GM12875 (cell line): Measurements from ENCODE around the gene MRPS9.

Experiments used
- H3K4me3 ChIP-seq: one replicate; pipeline ENCODE4 v1.5.1; 2011; ENCODE audit warnings: low read depth, low read length, control low read depth
- CTCF ChIP-seq: IDR thresholded peaks from 2 replicates; pipeline ENCODE4 v1.5.1; 2011; ENCODE audit warnings: low read depth, mild to moderate bottlenecking, control low read depth, inconsistent platforms, low read length, moderate library complexity, borderline replicate concordance; ENCODE audit not compliant: insufficient read depth

MRPS9 gene

DNA sequence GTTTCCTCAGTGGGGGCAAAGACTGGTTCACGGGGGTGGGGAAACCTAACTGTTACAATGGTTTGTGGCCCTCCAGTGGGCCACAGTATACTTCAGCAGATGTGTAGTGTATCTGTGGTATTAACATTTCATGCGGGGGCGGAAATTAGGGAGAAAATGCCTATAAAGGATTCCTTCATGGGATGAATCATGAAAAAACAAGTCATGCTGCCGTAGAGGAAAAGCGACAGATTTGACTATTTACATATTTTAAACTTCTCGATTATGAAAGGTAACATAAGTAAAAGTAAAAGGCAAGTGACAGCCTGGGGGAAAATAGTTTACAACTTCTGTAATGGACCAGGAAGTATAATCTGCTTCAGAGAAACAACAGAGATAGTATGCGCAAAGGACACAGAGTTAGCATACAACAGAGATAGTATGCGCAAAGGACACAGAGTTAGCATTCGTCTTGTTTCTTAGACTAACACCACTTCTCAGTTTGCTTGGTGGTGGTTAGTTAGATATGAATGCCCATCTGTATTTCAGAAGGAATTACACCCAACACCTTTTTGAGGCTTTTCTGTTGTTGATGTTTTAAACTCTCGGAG lies 41.1 kb downstream of the MRPS9 start:
- no peak for TF ChIP-seq CTCF

DNA sequence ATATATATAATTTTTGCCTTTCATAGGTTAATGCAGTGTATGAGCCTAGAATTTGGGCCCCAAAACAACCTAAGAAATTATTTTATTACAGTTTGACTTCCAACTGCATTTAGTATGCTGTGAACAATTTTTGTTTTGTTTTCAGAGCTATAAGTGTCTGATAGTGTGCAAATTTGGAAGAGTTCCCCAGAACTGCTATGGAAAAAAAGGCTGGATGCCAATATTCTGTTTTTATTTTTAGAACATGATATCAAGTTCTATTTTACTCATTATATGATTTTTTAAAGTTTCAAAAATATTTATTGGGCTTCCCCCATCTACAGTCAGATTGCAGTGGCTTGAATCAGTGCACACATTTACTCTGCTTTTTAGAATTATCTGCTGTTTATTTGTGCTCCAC lies 42.6 kb downstream of the MRPS9 start:
- no peak overlapping the region for H3K4me3 ChIP-seq
- TF ChIP-seq CTCF = no peak

More for the DNA sequence above, 41.1 kb downstream of the MRPS9 start:
- no peak overlapping the region for H3K4me3 ChIP-seq

DNA sequence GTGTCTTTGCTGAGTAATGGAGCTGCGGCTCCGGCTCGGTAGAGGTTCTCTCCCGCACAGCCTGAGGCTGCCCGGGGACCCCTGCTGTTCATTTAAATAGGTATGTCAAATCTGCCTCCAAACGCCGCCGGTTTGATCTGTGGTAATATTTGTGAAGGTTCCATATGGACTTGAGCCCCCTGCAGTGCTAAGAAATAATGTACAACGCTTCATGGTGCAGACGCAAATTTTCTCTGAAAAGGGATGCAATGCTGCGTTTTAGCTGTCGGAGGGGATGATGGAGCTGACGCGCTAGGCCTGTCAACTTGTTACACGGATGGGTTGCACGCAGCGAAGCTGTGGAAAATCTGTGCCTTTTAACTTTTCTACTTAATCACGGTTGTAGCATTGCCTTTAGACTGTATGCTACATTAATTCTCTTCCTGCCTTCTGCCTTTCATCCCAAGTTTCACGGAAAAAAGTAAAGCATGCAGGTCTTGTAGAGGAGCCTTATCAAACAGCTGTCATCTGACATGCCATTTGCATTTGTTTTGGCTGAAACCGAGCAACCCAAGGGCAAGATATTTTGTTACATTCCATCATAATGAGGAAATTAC lies 43.2 kb downstream of the MRPS9 start:
- TF ChIP-seq CTCF = no peak
- H3K4me3 ChIP-seq = no peak overlapping the region

- TF ChIP-seq CTCF = no peak
- no peak overlapping the region for H3K4me3 ChIP-seq
Observed at GRCh38 chr2:105082107-105082506, 44.2 kb downstream of the MRPS9 start.

GRCh38 chr2:105085525-105085924 lies 47.7 kb downstream of the MRPS9 start:
- no peak for TF ChIP-seq CTCF
- no peak overlapping the region for H3K4me3 ChIP-seq

- no peak for TF ChIP-seq CTCF
- H3K4me3 ChIP-seq = no peak overlapping the region
Observed at GRCh38 chr2:105087273-105087672, 49.4 kb downstream of the MRPS9 start.

- no peak overlapping the region for H3K4me3 ChIP-seq
- no peak for TF ChIP-seq CTCF
Observed at GRCh38 chr2:105090091-105090490, 52.2 kb downstream of the MRPS9 start.
